Kidney epithelial cell (primary cell): ENCODE measurements around the gene ADAM23. TPM values are rescaled to one million over a fixed set of nuclear protein-coding genes. Genes with fewer than 3 reads are reported as not detected.

ENCODE experiments used
- DNase-seq: peaks from one replicate; pipeline ENCODE4 v3.0.0-alpha.2; 2010; ENCODE audit warnings: low read depth
- H3K27me3 ChIP-seq: 2 replicates; pipeline ENCODE4 v1.6.0; 2011; ENCODE audit warnings: low read length; ENCODE audit not compliant: control insufficient read depth, insufficient read depth
- H3K36me3 ChIP-seq: 2 replicates; pipeline ENCODE4 v1.5.1; 2011; ENCODE audit warnings: low read length; ENCODE audit not compliant: control insufficient read depth, insufficient read depth
- H3K4me3 ChIP-seq: 2 replicates; pipeline ENCODE4 v1.5.1; 2011; ENCODE audit warnings: low read depth, mild to moderate bottlenecking, control low read depth, low read length
- total RNA-seq: library from RNA; depleted of rRNA; stranded (reverse); fragments of >200 nt; gene quantifications from 2 replicates; pipeline ENCODE4 v1.2.3, GENCODE V29; 2015
- TF ChIP-seq, protein P1 (sequence below): IDR thresholded peaks from 2 replicates; pipeline ENCODE4 v1.5.1; 2011; ENCODE audit warnings: mild to moderate bottlenecking, moderate library complexity, low read length, control low read depth, inconsistent platforms; ENCODE audit not compliant: insufficient read depth, poor library complexity, severe bottlenecking

Gene ADAM23
- total RNA-seq, 1 donor from 2014 or later, result 0.21 TPM

DNA sequence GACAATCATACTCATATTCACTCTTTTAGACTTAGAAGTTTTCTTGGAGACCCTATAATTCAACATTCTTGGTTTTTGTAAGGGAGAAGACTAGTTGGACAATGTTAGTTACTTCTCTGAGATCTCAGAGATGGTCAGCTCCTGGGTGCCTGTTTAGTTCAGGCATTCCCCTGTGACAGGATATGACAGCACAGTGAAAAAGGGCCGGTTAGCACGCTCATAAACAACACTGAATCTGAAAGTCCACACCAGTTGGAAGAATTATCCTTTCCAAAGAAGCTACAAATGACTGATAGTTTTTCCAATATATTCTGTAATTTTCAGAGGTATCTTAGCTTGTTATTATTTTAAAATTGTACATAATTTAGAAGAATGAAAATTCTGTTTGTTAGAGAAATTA is 75.7 kb downstream of the ADAM23 start:
- DNase-seq, result no peak
- H3K27me3 ChIP-seq, result no peaks in the 10 kb centered on the region
- TF ChIP-seq, protein P1, sequence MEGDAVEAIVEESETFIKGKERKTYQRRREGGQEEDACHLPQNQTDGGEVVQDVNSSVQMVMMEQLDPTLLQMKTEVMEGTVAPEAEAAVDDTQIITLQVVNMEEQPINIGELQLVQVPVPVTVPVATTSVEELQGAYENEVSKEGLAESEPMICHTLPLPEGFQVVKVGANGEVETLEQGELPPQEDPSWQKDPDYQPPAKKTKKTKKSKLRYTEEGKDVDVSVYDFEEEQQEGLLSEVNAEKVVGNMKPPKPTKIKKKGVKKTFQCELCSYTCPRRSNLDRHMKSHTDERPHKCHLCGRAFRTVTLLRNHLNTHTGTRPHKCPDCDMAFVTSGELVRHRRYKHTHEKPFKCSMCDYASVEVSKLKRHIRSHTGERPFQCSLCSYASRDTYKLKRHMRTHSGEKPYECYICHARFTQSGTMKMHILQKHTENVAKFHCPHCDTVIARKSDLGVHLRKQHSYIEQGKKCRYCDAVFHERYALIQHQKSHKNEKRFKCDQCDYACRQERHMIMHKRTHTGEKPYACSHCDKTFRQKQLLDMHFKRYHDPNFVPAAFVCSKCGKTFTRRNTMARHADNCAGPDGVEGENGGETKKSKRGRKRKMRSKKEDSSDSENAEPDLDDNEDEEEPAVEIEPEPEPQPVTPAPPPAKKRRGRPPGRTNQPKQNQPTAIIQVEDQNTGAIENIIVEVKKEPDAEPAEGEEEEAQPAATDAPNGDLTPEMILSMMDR, result no peak
- H3K36me3 ChIP-seq, result no peaks in the 10 kb centered on the region
- H3K4me3 ChIP-seq, result no peak overlapping the region

DNA sequence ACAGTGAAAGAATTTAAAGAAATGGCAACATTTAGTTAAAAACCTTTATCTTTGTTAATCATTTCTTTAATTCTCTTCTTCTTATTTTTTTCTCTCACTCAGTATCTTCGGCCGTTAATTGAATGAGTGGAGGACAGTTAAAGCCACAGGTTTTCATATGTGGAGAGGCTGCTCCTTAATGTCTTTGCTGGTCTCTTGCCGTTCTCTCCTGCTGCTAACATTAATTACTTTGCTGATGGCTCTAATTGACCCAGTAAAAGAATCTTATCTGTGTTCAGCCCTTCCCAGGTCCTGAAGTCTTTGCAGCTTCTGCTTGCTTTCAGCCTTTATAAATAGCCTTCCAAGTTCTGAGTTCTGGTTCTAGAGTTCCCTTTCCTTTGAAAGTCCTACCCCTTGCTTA is 77.1 kb downstream of the ADAM23 start:
- H3K4me3 ChIP-seq, result no peak overlapping the region
- TF ChIP-seq, protein P1, result no peak
- DNase-seq, result no peak
- no peaks in the 10 kb centered on the region for H3K27me3 ChIP-seq
- no peaks in the 10 kb centered on the region for H3K36me3 ChIP-seq

DNA sequence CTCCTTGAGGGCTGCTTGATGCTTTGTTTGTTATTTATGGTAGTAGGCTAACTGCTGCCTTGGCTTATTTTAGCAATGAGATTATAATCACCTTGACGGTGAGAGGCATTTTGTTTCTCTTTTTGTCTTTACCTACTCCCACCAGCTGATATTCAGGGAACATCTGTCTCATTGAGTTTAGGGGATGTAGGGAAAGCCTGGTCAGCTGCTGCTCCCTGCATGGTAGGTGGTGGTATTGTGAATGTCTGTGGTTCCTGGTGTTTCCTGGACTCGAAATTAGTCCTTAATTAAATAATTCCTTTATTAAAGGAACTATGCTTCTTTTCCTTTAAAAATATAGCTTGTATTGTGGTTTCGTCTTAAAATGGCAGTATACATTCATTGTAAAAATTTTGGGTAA is 77.8 kb downstream of the ADAM23 start:
- TF ChIP-seq, protein P1, result no peak
- Histone ChIP-seq H3K27me3 (no peaks in the 10 kb centered on the region), H3K36me3 (no peaks in the 10 kb centered on the region), H3K4me3 (no peak overlapping the region)
- no peak for DNase-seq

DNA sequence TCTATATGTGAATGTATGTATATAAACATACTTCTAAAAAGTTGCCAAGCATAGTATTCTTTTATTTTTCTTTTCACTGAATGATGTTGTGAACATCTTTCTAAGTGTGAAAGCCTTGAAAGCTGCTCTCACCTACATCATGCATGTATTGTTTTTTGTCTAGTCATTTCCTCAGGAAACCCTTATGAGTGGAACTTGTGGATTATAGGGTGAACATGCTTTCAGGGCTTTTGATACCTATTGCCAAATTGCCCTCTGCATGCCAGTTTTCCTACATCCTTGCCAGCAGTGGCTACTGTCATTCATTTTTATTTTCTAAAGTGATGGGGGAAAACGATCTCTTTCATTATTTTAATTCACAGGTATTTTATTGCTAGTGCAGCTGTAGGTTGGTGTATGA is 78.3 kb downstream of the ADAM23 start:
- no peaks in the 10 kb centered on the region for H3K36me3 ChIP-seq
- no peak overlapping the region for H3K4me3 ChIP-seq
- no peak for DNase-seq
- no peaks in the 10 kb centered on the region for H3K27me3 ChIP-seq
- TF ChIP-seq, protein P1, result no peak

DNA sequence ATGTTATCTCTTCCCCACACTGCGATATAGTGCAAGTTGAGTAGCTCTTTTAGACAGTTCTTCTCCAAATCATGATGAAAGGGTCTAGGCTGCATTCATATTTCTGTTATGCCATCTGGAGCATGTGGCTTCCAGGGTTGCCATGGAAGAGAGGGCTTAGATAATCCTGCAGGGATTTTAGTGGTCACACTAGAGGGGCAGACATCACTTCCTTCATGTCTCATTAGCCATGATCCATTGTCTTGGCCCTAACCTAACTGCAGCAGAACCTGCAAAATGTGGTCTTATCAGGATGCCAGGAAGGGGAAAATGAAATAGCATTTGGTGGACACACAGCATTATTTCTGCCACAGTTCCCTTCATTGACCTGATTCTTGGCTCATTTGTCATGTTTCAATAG is 83.1 kb downstream of the ADAM23 start:
- TF ChIP-seq, protein P1, result no peak
- no peak for DNase-seq
- no peaks in the 10 kb centered on the region for H3K36me3 ChIP-seq

DNA sequence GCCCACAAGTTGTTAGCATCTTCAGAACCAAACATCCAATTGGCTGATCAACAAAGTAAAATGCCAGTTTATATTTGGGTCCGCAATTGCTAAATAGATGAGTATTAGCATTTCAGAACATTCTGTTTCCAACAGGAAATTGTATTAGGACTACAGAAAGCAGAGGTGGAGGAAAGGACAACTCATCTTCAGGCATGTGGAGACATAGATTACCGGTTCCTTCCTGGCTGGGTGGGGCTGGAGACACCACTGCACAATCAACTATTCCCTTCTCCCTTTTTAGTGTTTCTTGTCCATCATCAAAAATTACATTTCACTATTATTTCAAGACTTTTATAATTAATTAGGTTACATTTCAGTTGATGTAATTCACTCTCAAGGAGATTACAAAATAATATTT is 83.8 kb downstream of the ADAM23 start:
- H3K27me3 ChIP-seq, result no peaks in the 10 kb centered on the region
- no peak overlapping the region for H3K4me3 ChIP-seq
- no peak for DNase-seq
- H3K36me3 ChIP-seq, result no peaks in the 10 kb centered on the region
- TF ChIP-seq, protein P1, result no peak

More for the DNA sequence above, 83.1 kb downstream of the ADAM23 start:
- H3K4me3 ChIP-seq, result no peak overlapping the region
- H3K27me3 ChIP-seq, result no peaks in the 10 kb centered on the region
